Measurements from ENCODE around the gene PRSS16. TPM values are rescaled to one million over a fixed set of nuclear protein-coding genes. Genes with fewer than 3 reads are reported as not detected.

PRSS16 gene
- total and polyA plus RNA-seq, 9 of the 15 experiments (the other 6 are each of a cell fraction or from before 2014, with no cell fraction given) = 4.5 to 21.3 (median 12.1) TPM

- TF ChIP-seq TAF7 (tag; IDR thresholded peaks at IDR 0.05) (peak; percentile 41; the same call in 1 of the 2 replicates), MXD1 (CRISPR knock-in tag; IDR thresholded peaks at IDR 0.05; ENCODE audit: borderline replicate concordance, poor library complexity, severe bottlenecking) (no peak), NRF1 (conservative IDR thresholded peaks at IDR 0.05 in 1 of 2, IDR thresholded peaks at IDR 0.05 in 1 of 2) (no peak; a peak in 1 of 4 replicates), TEAD2 (tag; IDR thresholded peaks at IDR 0.05) (no peak), ZNF347 (CRISPR knock-in tag; IDR thresholded peaks at IDR 0.05; ENCODE audit: low read depth) (no peak), CREB3 (tag; conservative IDR thresholded peaks at IDR 0.05; ENCODE audit: low read depth) (peak; percentile 68; the same call in 1 of the 2 replicates), POLR2A (conservative IDR thresholded peaks at IDR 0.05) (peak; percentile 75), HNRNPL (IDR thresholded peaks at IDR 0.05; ENCODE audit: low read depth, low read length) (peak; percentile 52; the same call in 1 of the 2 replicates), PHF20 (IDR thresholded peaks at IDR 0.05; ENCODE audit: partially characterized antibody) (no peak), TBL1XR1 (IDR thresholded peaks at IDR 0.05; ENCODE audit: low read length in 2 of 2) (peak in 1 of 2 experiments; percentile 91; a peak in 2 of 4 replicates), ERF (CRISPR knock-in tag; IDR thresholded peaks at IDR 0.05) (no peak), ZSCAN29 (IDR thresholded peaks at IDR 0.05) (peak; percentile 73), KDM2B (CRISPR knock-in tag; IDR thresholded peaks at IDR 0.05) (no peak), KAT2B (IDR thresholded peaks at IDR 0.05; ENCODE audit: low read depth, low read length) (no peak), MYNN (IDR thresholded peaks at IDR 0.05) (peak; percentile 93), MYNN (CRISPR knock-in tag; IDR thresholded peaks at IDR 0.05) (no peak), ZNF583 (CRISPR knock-in tag; IDR thresholded peaks at IDR 0.05) (no peak), MYC (IDR thresholded peaks at IDR 0.05; ENCODE audit: low read depth, low read length) (peak; percentile 96), MYC (CRISPR knock-in tag; IDR thresholded peaks at IDR 0.05; ENCODE audit: borderline replicate concordance, low read depth) (0 out of 2 replicates have a peak, but pooled peaks have one; percentile 57), NR3C1 (CRISPR knock-in tag; IDR thresholded peaks at IDR 0.05) (no peak)
- TF ChIP-seq, protein P1, sequence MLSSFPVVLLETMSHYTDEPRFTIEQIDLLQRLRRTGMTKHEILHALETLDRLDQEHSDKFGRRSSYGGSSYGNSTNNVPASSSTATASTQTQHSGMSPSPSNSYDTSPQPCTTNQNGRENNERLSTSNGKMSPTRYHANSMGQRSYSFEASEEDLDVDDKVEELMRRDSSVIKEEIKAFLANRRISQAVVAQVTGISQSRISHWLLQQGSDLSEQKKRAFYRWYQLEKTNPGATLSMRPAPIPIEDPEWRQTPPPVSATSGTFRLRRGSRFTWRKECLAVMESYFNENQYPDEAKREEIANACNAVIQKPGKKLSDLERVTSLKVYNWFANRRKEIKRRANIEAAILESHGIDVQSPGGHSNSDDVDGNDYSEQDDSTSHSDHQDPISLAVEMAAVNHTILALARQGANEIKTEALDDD (IDR thresholded peaks at IDR 0.05) = peak; percentile 77
- TF ChIP-seq, protein P2, sequence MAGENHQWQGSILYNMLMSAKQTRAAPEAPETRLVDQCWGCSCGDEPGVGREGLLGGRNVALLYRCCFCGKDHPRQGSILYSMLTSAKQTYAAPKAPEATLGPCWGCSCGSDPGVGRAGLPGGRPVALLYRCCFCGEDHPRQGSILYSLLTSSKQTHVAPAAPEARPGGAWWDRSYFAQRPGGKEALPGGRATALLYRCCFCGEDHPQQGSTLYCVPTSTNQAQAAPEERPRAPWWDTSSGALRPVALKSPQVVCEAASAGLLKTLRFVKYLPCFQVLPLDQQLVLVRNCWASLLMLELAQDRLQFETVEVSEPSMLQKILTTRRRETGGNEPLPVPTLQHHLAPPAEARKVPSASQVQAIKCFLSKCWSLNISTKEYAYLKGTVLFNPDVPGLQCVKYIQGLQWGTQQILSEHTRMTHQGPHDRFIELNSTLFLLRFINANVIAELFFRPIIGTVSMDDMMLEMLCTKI (IDR thresholded peaks at IDR 0.05; ENCODE audit: partially characterized antibody) = no peak
- TF ChIP-seq, protein P3, sequence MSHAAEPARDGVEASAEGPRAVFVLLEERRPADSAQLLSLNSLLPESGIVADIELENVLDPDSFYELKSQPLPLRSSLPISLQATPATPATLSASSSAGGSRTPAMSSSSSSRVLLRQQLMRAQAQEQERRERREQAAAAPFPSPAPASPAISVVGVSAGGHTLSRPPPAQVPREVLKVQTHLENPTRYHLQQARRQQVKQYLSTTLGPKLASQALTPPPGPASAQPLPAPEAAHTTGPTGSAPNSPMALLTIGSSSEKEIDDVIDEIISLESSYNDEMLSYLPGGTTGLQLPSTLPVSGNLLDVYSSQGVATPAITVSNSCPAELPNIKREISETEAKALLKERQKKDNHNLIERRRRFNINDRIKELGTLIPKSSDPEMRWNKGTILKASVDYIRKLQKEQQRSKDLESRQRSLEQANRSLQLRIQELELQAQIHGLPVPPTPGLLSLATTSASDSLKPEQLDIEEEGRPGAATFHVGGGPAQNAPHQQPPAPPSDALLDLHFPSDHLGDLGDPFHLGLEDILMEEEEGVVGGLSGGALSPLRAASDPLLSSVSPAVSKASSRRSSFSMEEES (CRISPR knock-in tag; IDR thresholded peaks at IDR 0.05) = no peak
Measured at GRCh38 chr6:27297857-27298730, 50.6 kb downstream of the PRSS16 start (continued).

Measured in K562 (cell line).